Left lung (tissue), 10 donors: ENCODE measurements around the gene TNNI3. TPM values are rescaled to one million over a fixed set of nuclear protein-coding genes. Genes with fewer than 3 reads are reported as not detected.

Experiments
- ATAC-seq: fragments of 200-7000 bp; cut with Tn5 transposase; one replicate; pipeline ENCODE4 v1.9.1; 2020; ENCODE audit warnings: moderate library complexity
- DNase-seq, 4 donors: peaks; one replicate each; pipeline ENCODE4 v3.0.0-alpha.2; 2013 to 2020
- H3K27ac ChIP-seq, 2 donors: fragments of 200-600 bp; sonication (generic) in 1 of 2; one replicate each; pipeline versions ENCODE4 v1.5.0 to v1.8.0; 2020 to 2021
- H3K27me3 ChIP-seq, 2 donors: fragments of 200-600 bp; sonication (generic) in 1 of 2; one replicate each; pipeline versions ENCODE4 v1.5.0 to v1.8.0; 2020 to 2021
- H3K36me3 ChIP-seq, 2 donors: fragments of 200-600 bp; sonication (generic) in 1 of 2; one replicate each; pipeline versions ENCODE4 v1.5.0 to v1.8.0; 2020 to 2021
- H3K4me1 ChIP-seq, 2 donors: fragments of 200-600 bp; one replicate each; pipeline ENCODE4 v1.8.0; 2021
- H3K4me3 ChIP-seq, 2 donors: fragments of 200-600 bp; sonication (generic) in 1 of 2; one replicate each; pipeline versions ENCODE4 v1.5.0 to v1.8.0; 2020 to 2021; ENCODE audit warnings: mild to moderate bottlenecking in 1 of 2
- H3K9me3 ChIP-seq, 2 donors: fragments of 200-600 bp; sonication (generic) in 1 of 2; one replicate each; pipeline versions ENCODE4 v1.5.0 to v1.8.0; 2020 to 2021
- CTCF ChIP-seq, 2 donors: fragments of 200-600 bp; sonication (generic) in 1 of 2; IDR thresholded peaks; one replicate each; pipeline versions ENCODE4 v1.5.0 to v1.8.0; 2021; ENCODE audit warnings: antibody characterized with exemption in 2 of 2
- intact Hi-C, 2 donors: fragments of 100-400 bp; cut with DNase I; formaldehyde crosslinking; loops; one replicate each; pipeline versions ENCODE4 v1.11.2 to v1.14.2; 2022
- polyA plus RNA-seq, 6 donors: library from polyadenylated mRNA; unstranded; fragments of 120-200 nt; gene quantifications; one replicate each; pipeline ENCODE4 v1.2.1, GENCODE V29; 2013; ENCODE audit not compliant: insufficient read length in 6 of 6
- total RNA-seq, 2 donors: library from RNA; stranded (reverse); fragmentation: NEBNext Ultra II Directional; extraction: Animal tissue kit (Norgen Biotek cat#: 25700); gene quantifications; one replicate each; pipeline ENCODE4 v1.2.1, GENCODE V29; 2021
- donor health status: DM: no; HTN: yes; CAD: no.
- donor health status: DM: no; HTN: no; CAD: no.

TNNI3 gene
- total and polyA plus RNA-seq, 8 donors = 0.75 to 1.6 (median 0.98) TPM; not detected in 1

GRCh38 chr19:55165952-55166529 lies 8.5 kb upstream of the TNNI3 start:
- no peak for TF ChIP-seq CTCF (IDR thresholded peaks at IDR 0.05)
- H3K27me3 ChIP-seq = peaks cover 42 to 100% of the 10 kb centered on the region in 2 donors
- H3K4me3 ChIP-seq = peak overlapping the region; percentile 19 to 35
- intact Hi-C loops = no loop called here
- no peaks in the 10 kb centered on the region for H3K9me3 ChIP-seq
- ATAC-seq = peak; percentile 76
- DNase-seq = peak in 2 of 4 donors; percentile 66 to 76
- no peaks in the 10 kb centered on the region for H3K36me3 ChIP-seq
- no peak overlapping the region for H3K27ac ChIP-seq
- H3K4me1 ChIP-seq = peaks cover 0 to 6% of the 10 kb centered on the region in 2 donors

- intact Hi-C loops = no loop called here
- H3K4me3 ChIP-seq = no peak overlapping the region
- H3K27ac ChIP-seq = no peak overlapping the region
- H3K27me3 ChIP-seq = peaks cover 50 to 100% of the 10 kb centered on the region in 2 donors
- TF ChIP-seq CTCF (IDR thresholded peaks at IDR 0.05) = no peak
- no peaks in the 10 kb centered on the region for H3K9me3 ChIP-seq
- H3K36me3 ChIP-seq = no peaks in the 10 kb centered on the region
- peaks cover 0 to 5% of the 10 kb centered on the region in 2 donors for H3K4me1 ChIP-seq
- DNase-seq (peak in 1 of 4 donors; percentile 78), ATAC-seq (no peak)
Measured at GRCh38 chr19:55161571-55162322, 4.2 kb upstream of the TNNI3 start.

- H3K4me3 ChIP-seq = no peak overlapping the region
- H3K9me3 ChIP-seq = no peaks in the 10 kb centered on the region
- no peak overlapping the region for H3K27ac ChIP-seq
- intact Hi-C loops = no loop called here
- H3K27me3 ChIP-seq = peaks cover 55 to 100% of the 10 kb centered on the region in 2 donors
- no peak for ATAC-seq
- no peak for TF ChIP-seq CTCF (IDR thresholded peaks at IDR 0.05)
- peak in 1 of 4 donors; percentile 70 for DNase-seq
- H3K36me3 ChIP-seq = no peaks in the 10 kb centered on the region
- peaks cover 0 to 8% of the 10 kb centered on the region in 2 donors for H3K4me1 ChIP-seq
Measured at GRCh38 chr19:55160986-55161365, 3.4 kb upstream of the TNNI3 start.

GRCh38 chr19:55160128-55160985 lies 2.8 kb upstream of the TNNI3 start:
- H3K27me3 ChIP-seq = peaks cover 50 to 97% of the 10 kb centered on the region in 2 donors
- H3K36me3 ChIP-seq = no peaks in the 10 kb centered on the region
- peaks cover 0 to 9% of the 10 kb centered on the region in 2 donors for H3K4me1 ChIP-seq
- peak; percentile 70 to 78 for TF ChIP-seq CTCF (IDR thresholded peaks at IDR 0.05)
- intact Hi-C loops = no loop called here
- no peaks in the 10 kb centered on the region for H3K9me3 ChIP-seq
- DNase-seq (peak; percentile 25 to 96 (median 81)), ATAC-seq (peak; percentile 98)
- no peak overlapping the region for H3K27ac ChIP-seq
- H3K4me3 ChIP-seq = no peak overlapping the region
